Stimulated activated effector memory CD8-positive, alpha-beta T cell treated with anti-CD3 and anti-CD28 coated beads, Interleukin-12 subunit alpha, Interleukin-12 subunit beta, amount 100 ng/mL, for 72 hours (primary cell): ENCODE measurements around the gene CCNY.

Experiments
- ATAC-seq: fragments of 150-1000 bp; cut with Tn5 transposase; 2 replicates; pipeline ENCODE4 v1.10.0; 2021
- DNase-seq, 2 donors: peaks; one replicate each; pipeline ENCODE4 v3.0.0; 2021 to 2022; ENCODE audit warnings: low spot score in 2 of 2
- H3K27ac Mint-ChIP-seq: one replicate; pipeline ENCODE4 v1.8.0; 2022; ENCODE audit warnings: mild to moderate bottlenecking, mixed read lengths
- H3K36me3 Mint-ChIP-seq: one replicate; pipeline ENCODE4 v1.8.0; 2022; ENCODE audit warnings: mild to moderate bottlenecking, mixed read lengths
- H3K4me1 Mint-ChIP-seq: one replicate; pipeline ENCODE4 v1.8.0; 2022; ENCODE audit warnings: mixed read lengths
- H3K4me3 Mint-ChIP-seq: one replicate; pipeline ENCODE4 v1.8.0; 2022; ENCODE audit warnings: mild to moderate bottlenecking, mixed read lengths
- H3K9me3 Mint-ChIP-seq: one replicate; pipeline ENCODE4 v1.8.0; 2022; ENCODE audit warnings: mixed read lengths

Gene CCNY

DNA sequence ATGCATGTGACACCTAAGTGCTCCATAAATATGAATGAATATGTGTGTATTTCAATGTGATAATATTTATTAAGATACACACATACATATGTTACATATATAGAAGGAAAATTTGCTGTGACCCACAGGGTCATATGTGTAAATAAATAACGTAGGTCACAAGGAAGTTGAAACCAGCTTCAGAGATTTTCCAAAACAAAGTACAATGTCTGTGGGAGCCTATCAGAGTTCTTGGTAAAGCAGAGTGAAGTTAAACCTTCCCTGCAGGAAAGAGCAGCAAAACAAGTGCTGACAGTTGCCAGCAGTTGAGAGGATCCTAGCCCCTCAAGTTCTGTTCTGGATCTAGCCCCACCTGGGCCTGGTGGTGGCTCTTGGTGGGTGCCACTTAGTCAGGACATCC is 91.2 kb downstream of the CCNY start:
- H3K4me3 Mint-ChIP-seq: no peak overlapping the region
- H3K4me1 Mint-ChIP-seq: peaks cover 49% of the 10 kb centered on the region
- DNase-seq (no peak), ATAC-seq (no peak)
- H3K36me3 Mint-ChIP-seq: no peaks in the 10 kb centered on the region
- H3K27ac Mint-ChIP-seq: peak overlapping the region; percentile 37
- H3K9me3 Mint-ChIP-seq: no peaks in the 10 kb centered on the region

DNA sequence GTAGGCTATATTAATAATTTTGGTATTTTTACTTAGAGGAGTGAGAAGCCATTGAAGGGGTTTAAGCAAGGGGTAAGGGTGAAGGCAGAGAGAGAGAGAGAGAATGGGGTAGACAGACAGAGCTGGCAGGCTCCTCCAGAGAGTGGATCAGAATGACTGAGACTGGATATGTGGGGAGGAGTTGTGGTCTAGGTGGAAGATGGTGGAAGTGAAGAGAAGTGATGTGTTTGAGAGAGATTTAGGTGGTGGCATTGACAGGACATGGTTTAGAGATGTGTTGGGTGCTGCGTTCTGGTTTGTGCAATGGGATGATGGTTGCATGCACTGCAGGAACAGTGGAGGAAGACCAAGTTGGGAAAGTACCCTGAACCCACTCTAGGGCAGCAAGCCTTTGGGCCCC is 92.2 kb downstream of the CCNY start:
- Mint-ChIP-seq H3K4me1 (peaks cover 49% of the 10 kb centered on the region), H3K27ac (no peak overlapping the region), H3K36me3 (no peaks in the 10 kb centered on the region), H3K4me3 (no peak overlapping the region), H3K9me3 (no peaks in the 10 kb centered on the region)
- ATAC-seq (peak; percentile 80), DNase-seq (no peak)

DNA sequence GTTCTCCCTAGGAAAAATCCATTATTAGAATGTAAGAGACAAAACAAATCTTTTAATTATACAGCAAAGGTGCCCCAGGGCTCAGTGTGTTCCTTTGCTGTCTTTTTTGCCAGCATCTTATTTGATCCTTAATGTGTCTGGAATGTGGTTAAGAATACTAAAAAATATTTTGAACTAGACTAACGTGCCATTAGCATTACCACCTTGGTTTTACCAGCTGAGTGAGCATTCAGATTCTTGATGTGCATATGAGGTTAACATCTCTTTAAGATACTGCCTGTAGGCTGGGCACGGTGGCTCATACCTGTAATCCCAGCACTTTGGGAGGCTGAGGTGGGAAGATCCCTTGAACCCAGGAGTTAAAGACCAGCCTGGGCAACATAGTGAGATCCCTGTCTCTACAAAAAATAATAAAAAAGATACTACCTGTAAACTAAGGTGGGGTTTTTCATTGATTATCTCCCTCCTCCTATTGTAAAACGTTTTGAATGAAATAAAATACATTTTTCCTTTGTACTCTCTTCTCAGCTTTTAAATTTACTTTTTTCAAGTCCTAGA is 96.6 kb downstream of the CCNY start:
- H3K9me3 Mint-ChIP-seq: peaks cover 4% of the 10 kb centered on the region
- DNase-seq (no peak), ATAC-seq (no peak)
- H3K36me3 Mint-ChIP-seq: peaks cover 10% of the 10 kb centered on the region
- H3K4me3 Mint-ChIP-seq: no peak overlapping the region
- peaks cover 52% of the 10 kb centered on the region for H3K4me1 Mint-ChIP-seq
- H3K27ac Mint-ChIP-seq: no peak overlapping the region

DNA sequence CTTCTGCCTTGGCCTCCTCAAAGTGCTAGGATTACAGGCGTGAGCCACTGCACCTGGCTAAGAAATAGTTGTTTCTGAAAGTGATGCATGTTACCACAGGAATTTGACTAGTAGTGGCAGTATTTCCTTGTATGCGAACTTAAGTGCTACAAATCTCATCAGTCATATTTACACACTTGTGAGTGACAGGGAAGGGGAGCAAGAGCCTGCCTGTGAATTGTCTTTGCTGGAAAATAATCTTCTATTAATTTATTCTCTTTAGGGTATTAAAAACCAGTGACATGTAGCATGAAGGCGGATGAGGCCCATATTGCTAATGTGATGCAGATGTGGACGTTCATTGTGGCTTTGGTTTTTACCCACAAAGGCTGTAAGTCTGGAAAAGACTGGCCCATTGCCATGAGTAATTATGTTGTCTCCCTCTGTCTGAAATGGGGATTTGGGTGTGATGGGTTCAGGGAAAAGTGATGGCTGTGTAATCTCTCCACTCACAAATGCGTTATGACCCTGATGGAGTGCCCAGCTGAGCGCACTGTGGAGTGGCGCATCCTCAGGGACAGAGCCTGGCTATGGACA is 97.6 kb downstream of the CCNY start:
- ATAC-seq (peak; percentile 71), DNase-seq (no peak)
- H3K4me3 Mint-ChIP-seq: peak overlapping the region; percentile 29
- H3K9me3 Mint-ChIP-seq: peaks cover 8% of the 10 kb centered on the region
- peak overlapping the region; percentile 41 for H3K27ac Mint-ChIP-seq
- H3K36me3 Mint-ChIP-seq: peaks cover 10% of the 10 kb centered on the region
- H3K4me1 Mint-ChIP-seq: peaks cover 47% of the 10 kb centered on the region

DNA sequence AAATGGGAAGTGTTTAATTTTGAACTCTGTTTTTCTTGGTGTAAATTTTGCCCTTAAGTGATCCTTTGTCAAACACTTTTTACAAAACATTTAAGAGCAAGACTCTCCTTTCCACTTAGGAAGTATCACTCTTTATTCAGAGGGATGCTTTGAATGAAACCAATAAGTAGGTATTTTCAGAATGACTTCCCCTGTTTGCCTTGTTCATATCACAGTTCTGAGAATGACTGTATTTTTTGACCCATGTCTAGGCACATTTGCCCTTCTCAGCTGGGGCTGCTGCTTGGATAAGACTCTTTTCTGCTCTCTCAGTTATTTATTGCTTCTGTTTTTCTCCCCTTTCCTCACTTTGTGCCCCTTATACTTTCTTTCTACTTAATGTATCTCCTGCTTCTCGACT is 98.2 kb downstream of the CCNY start:
- Mint-ChIP-seq H3K4me3 (peak overlapping the region; percentile 29), H3K27ac (peak overlapping the region; percentile 41), H3K36me3 (peaks cover 10% of the 10 kb centered on the region), H3K9me3 (peaks cover 14% of the 10 kb centered on the region), H3K4me1 (peaks cover 53% of the 10 kb centered on the region)
- peak; percentile 84 for ATAC-seq
- no peak for DNase-seq

DNA sequence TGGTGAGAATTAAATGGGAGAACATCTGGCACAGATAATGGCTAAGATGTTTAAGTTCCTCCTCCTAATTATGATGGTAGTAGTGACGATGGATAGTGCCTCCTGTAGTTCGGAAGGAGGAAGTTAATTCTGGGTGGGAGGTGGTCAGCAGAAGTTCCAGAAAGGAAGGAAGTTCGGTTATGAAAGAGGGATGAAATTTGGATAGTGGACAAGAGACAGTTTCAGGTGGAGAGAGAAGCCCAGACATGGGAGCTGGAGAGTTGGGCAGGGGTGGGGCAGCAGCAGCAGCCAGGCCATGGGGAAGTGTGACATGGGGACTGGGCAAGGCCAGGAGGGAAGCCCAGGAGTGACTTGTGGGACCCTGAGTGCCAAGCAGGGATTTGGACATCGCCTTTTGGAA is 99.5 kb downstream of the CCNY start:
- Mint-ChIP-seq H3K9me3 (peaks cover 14% of the 10 kb centered on the region), H3K4me3 (no peak overlapping the region), H3K36me3 (peaks cover 11% of the 10 kb centered on the region), H3K4me1 (peaks cover 59% of the 10 kb centered on the region), H3K27ac (peak overlapping the region; percentile 14)
- DNase-seq (no peak), ATAC-seq (no peak)

DNA sequence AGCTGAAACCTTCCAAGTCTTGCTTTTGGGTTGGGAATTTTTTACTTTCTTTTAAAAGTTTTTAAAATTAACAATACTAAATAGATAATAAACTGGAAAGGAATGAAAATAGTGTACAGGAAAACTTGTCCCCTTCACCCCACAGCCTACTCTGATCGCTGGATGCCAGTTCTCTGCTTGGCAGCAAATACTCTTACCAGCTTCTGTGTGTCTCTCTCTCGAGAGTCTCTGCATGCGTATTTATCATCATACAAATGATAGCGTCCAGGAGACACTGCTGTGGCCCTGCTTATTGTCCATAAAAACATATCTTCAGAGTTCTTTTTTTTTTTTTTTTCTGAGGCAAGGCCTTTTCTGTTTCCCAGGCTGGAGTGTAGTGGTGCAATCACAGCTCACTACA is 101.5 kb downstream of the CCNY start:
- peaks cover 61% of the 10 kb centered on the region for H3K4me1 Mint-ChIP-seq

DNA sequence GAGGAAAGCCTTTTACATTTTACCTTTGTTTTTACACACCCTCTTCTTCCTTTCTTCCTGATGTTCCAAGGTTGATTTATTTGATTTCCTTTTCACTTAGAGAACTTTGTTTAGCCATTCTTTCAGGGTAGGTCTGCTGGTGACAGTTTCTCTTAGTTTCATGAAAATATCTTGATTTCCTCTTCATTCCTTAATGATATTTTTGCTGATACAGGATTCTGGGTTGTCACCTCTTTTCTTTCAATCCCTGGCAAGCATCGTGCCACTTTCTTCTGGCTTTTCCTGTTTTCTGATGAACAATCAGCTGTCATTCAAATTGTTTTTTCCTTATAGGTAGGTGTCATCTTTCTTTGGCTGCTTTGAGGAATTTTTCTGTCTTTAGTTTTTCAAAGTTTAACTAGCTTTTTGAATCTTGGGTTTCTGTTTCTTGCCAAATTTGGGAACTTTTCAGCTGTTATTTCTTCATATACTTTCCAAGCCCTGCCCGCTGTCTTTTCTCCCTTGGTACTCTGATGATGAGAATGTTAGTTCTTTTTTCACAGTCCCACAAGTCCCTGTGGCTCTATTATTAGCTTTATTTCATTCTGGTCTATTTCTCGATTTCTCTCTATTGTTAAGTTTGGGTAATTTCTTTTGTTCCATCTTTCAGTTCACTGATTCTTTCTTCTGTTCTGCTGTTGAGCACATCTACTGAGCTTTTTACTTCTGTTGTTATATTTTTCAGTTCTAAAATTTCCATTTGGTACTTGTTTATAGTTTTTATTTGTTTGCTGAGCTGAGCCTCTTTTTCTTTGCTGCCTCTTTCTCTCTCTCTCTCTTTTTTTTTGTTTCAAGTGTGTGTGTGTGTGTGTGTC is 102.6 kb downstream of the CCNY start:
- H3K4me1 Mint-ChIP-seq: peaks cover 57% of the 10 kb centered on the region
- no peak for DNase-seq
- no peak overlapping the region for H3K27ac Mint-ChIP-seq
- peaks cover 17% of the 10 kb centered on the region for H3K36me3 Mint-ChIP-seq
- H3K4me3 Mint-ChIP-seq: no peak overlapping the region
- peaks cover 25% of the 10 kb centered on the region for H3K9me3 Mint-ChIP-seq
- no peak for ATAC-seq

More for the DNA sequence above, 101.5 kb downstream of the CCNY start:
- ATAC-seq: no peak
- peaks cover 17% of the 10 kb centered on the region for H3K36me3 Mint-ChIP-seq
- no peak overlapping the region for H3K4me3 Mint-ChIP-seq
- no peak overlapping the region for H3K27ac Mint-ChIP-seq
- DNase-seq: no peak
- H3K9me3 Mint-ChIP-seq: peaks cover 19% of the 10 kb centered on the region

DNA sequence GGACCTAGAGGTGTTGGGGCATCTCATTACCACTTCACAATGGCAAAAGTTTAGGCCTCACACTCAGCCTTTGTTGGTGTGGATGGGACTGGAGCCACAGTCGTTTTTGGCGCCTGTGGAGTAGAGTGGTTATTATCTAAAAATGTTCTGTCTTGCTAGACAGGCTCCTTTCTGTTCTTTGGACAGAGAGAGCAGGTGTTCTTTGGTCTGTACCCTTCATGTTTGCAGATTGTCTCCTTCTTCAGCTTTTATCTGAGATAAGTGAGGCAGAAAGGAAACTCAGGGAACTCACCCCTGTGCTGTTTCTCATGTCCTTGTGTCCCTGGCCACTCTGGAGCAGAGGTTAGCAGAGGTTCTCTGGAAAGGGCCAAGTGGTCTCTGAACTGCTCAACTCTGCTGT is 103.7 kb downstream of the CCNY start:
- Mint-ChIP-seq H3K27ac (peak overlapping the region; percentile 27), H3K4me1 (peaks cover 52% of the 10 kb centered on the region), H3K36me3 (peaks cover 13% of the 10 kb centered on the region), H3K9me3 (peaks cover 31% of the 10 kb centered on the region), H3K4me3 (no peak overlapping the region)
- DNase-seq (no peak), ATAC-seq (no peak)

DNA sequence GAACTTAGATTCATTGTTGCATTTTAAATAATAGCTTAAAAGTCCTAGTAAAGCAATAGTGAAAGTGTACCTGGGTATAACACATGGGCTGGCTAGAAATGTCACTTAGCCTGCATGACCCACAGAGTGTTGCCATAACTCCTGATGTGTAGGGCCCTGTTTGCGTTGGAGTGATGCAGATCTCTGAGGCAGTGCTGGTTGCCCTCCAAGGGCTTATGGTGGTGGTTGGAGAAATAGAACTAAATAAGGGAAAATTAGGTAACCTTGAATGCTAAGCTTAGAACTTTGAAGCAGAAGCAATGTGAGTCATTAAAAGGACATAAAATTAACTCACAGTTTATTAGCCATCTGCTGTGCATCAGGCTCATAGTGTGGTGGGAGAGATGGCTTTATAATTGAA is 105.7 kb downstream of the CCNY start:
- no peak overlapping the region for H3K4me3 Mint-ChIP-seq
- H3K36me3 Mint-ChIP-seq: peaks cover 7% of the 10 kb centered on the region
- DNase-seq (no peak), ATAC-seq (peak; percentile 51)
- H3K4me1 Mint-ChIP-seq: peaks cover 52% of the 10 kb centered on the region
- no peak overlapping the region for H3K27ac Mint-ChIP-seq
- peaks cover 30% of the 10 kb centered on the region for H3K9me3 Mint-ChIP-seq

DNA sequence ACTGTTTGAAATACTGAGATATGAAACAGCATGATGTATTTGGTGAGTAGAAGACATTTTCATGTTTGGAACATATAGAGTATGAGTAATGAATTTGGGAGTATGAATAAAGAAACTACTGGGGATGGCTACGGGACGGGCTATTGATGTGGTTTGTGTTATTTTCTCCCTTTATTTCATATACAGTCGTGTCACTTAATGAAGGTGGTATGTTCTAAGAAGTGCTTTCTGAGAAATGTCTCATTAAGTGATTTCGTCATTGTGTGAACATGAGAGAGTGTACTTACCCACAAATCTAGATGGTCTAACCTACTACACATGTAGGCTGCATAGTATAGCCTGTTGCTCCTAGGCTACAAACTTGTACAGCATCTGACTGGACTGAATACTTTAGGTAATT is 106.3 kb downstream of the CCNY start:
- Mint-ChIP-seq H3K4me1 (peaks cover 58% of the 10 kb centered on the region), H3K27ac (peak overlapping the region; percentile 55), H3K9me3 (peaks cover 30% of the 10 kb centered on the region), H3K4me3 (no peak overlapping the region), H3K36me3 (peaks cover 7% of the 10 kb centered on the region)
- peak; percentile 92 for ATAC-seq
- no peak for DNase-seq

DNA sequence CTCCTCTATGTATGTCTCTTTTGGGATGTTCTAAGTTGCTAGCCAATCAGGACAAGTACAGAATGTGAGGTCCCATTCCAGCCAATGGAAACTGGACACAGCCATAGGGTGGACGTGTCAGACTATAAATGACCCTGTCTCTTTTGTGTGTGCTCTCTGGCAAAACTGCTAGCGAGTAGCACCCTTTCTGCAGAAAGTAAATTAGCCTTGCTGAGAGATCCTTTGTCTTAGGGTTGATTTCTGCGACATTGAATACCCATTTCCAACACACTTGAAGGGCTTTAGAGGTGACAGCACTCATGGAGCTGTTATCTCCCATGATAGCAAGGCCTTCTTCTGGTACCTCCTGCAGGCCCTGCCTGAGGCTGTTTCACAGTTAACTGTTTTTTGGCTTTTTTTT is 107.5 kb downstream of the CCNY start:
- Mint-ChIP-seq H3K36me3 (peaks cover 7% of the 10 kb centered on the region), H3K9me3 (peaks cover 26% of the 10 kb centered on the region)

DNA sequence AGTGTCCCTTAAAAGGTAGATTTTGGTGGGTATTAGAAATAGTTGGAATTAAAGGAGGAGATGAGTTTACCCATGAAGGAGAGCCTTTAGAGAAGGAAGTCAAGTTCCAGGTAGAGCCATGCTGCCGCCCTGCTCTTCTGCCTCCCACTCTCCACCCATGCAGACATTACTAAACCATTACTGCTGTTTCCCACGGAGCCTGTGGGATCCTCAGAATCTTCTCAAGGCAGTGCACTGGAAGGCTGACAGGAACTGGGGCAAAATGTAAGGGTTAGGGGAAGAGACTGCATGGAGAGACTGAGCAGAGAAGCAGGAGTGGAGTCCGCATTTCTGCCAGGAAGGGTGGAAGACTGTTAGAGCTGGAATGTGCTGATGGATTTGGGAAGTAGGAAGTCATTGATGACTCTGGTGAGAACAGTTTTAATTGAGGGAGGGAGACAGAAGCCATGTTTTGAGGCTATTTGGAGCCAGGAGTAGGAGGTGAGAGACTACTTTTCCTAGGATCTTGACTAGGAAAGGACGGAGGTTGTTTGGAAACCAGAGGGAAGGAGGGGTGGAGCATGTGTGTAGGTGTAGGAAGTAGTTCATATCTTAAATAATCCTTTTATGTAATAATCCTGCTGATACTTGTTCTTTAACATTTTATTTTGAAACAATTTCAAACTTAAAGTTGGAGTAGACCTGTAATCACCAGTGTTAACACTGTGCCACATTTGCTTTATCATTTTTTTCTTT is 109.0 kb downstream of the CCNY start:
- H3K9me3 Mint-ChIP-seq: peaks cover 20% of the 10 kb centered on the region
- no peak overlapping the region for H3K27ac Mint-ChIP-seq

More for the DNA sequence above, 107.5 kb downstream of the CCNY start:
- DNase-seq: no peak
- H3K4me1 Mint-ChIP-seq: peaks cover 65% of the 10 kb centered on the region
- no peak for ATAC-seq
- no peak overlapping the region for H3K4me3 Mint-ChIP-seq
- no peak overlapping the region for H3K27ac Mint-ChIP-seq

DNA sequence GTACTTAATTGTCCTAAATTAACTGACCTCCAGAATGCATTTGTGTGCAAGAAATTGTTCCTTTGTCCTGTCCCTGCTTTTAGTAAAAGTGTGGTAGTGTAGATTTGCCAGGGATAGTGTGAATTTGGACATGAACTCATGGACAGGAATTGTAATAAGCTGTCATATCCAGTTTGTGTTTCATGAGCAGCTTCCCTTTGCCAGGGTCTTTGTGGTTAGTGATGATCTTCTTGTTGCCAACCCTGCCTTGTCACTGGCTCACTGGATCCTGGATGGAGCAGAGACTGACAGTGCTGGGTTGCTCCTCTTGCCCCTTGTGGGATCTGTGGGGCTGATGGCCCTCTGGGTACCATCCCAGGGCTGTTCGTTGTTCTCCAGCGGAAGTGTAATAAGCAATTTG is 110.1 kb downstream of the CCNY start:
- no peak for ATAC-seq
- peaks cover 67% of the 10 kb centered on the region for H3K4me1 Mint-ChIP-seq
- H3K27ac Mint-ChIP-seq: no peak overlapping the region
- peaks cover under 1% of the 10 kb centered on the region for H3K36me3 Mint-ChIP-seq
- DNase-seq: no peak
- H3K4me3 Mint-ChIP-seq: no peak overlapping the region
- H3K9me3 Mint-ChIP-seq: peaks cover 17% of the 10 kb centered on the region

More for the DNA sequence above, 109.0 kb downstream of the CCNY start:
- DNase-seq: no peak
- peaks cover 7% of the 10 kb centered on the region for H3K36me3 Mint-ChIP-seq
- no peak for ATAC-seq
- H3K4me3 Mint-ChIP-seq: no peak overlapping the region
- peaks cover 71% of the 10 kb centered on the region for H3K4me1 Mint-ChIP-seq

DNA sequence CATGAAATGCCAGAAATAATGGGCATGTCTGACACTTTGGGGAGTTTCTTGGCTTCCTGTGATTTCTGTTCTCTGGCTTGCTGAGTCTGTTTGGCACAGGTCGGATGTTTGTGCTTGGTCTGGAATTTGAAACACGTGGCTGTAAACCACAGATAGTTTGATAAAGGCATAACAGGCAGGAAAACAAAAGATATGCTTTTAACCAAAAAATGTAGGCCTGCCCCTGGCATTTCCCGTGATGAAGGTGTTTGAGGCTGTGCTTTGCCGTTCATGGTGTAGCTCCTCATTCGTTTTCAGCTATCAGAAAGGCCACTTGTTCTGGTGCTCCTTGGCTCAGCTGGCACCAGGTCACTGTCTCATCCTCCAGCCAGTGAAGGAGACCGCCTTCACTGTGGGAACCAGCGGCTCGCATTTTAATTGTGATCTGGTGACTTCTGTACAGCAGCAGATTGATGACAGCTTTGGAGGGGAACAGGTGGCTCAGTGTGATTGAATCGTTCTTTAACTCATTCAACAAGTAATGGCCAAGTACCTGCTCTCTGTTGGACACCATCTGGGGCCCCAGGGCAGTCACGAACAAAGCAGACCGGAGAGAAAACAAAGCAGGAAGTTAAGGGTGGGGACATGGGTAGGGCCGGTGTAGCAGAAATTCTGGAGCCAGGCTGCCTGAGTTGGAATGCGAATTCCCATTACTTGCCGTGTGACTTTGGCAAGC is 111.5 kb downstream of the CCNY start:
- H3K27ac Mint-ChIP-seq: peak overlapping the region; percentile 77
- peaks cover 14% of the 10 kb centered on the region for H3K9me3 Mint-ChIP-seq
- ATAC-seq (no peak), DNase-seq (no peak)
- H3K4me1 Mint-ChIP-seq: peaks cover 68% of the 10 kb centered on the region
- peak overlapping the region; percentile 36 for H3K4me3 Mint-ChIP-seq
- no peaks in the 10 kb centered on the region for H3K36me3 Mint-ChIP-seq
